NCI-H1048 (cell line): ENCODE measurements around the gene CCDC192.
A peak's percentile ranks its signal among the peaks of the same experiment; 100 is the strongest.
"Not testable (repeated sequence)": the region's sequence is repeated elsewhere in the genome, so short reads cannot be mapped to it uniquely, and the experiment has no call there.

ENCODE experiments used
- DNase-seq: peaks from one replicate; lab custom pipeline; 2025; lab: John Stamatoyannopoulos, UW

CCDC192 gene

DNA sequence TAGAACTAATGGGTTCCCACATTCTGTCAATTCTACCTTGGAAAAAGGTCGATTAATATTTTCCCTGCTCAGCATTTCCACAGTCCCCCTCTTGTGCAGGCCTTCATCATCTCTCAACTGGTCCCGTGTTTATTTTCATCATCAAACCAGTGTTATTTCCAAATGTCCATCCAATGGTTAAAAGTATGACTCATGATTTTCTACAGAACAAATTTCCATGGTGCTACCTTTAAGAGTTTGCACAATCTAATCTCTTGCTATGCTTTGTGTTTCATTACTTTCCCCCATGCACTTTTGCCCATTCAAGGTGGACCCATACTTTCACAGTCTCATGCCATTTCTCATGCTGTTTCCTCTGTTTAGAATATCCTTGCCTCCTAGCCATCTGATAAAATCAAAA is 143.7 kb downstream of the CCDC192 start:
- DNase-seq, result no peak

DNA sequence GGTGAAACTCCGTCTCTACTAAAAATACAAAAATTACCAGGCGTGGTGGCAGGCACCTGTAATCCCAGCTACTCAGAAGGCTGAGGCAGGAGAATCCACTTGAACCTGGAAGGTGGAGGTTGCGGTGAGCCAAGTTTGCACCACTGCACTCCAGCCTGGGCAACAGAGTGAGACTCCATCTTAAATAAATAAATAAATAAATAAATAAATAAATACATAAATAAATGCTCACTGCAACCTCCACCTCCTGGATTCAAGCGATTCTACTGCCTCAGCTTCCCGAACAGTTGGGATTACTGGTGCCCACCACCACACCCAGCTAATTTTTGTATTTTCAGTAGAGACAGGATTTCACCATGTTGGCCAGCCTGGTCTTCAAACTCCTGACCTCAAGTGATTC is 144.4 kb downstream of the CCDC192 start:
- not testable (repeated sequence) for DNase-seq

DNA sequence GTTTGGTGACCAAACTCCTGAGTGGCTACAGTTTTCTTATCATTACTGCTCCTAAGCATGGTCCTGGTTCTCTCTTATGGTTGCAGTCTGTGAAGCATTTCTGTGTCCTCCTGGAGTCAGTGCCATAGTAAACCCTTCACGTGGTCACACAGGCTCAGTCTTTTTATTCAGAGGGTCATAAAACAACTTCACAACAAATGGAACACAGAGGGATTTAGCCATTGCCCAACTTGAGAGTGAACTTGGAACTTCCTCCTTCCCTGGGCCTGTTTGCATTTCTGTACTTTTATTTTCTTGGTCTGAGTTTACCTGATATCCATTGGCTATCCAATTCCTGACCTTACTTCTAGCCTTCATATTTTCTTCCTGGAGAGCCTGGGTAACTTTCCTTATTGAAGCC is 144.9 kb downstream of the CCDC192 start:
- no peak for DNase-seq

DNA sequence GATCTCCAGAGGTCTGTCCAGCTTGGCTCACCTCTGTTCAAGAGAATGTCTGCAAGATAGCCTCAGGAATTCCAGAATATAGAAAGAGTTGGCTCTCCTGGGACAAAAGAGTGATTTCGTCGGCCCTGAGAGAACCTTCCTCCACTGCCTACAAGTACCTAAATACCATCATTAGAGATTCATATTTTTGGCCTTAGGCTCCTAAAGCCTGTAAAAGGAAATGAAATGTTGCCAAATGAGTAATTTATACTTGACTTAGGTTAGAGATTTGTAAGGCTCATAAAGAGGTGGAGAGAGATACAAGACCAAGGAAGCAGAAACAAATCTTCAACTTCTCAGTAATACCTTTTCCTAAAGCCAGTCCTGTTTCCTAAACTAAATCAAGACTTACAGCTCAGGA is 146.2 kb downstream of the CCDC192 start:
- no peak for DNase-seq

DNA sequence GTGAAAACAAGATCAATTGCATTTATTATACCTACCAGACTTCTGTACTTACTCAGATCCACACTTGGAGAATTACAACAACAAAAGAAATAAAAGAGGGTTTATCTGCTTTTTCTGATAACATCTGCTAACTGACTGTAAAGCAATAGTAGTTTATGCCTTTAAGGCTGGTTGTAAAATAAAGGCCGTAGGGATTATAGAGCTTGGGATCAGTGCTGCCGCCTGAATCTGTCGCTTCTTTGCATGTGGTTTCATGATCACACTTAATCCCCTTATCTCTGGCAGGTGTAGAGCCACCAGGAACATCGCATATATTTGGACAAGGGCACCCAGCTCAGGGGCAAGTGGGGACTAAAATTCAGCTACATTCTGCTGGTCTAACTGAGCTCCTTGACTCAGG is 146.7 kb downstream of the CCDC192 start:
- DNase-seq, result no peak

DNA sequence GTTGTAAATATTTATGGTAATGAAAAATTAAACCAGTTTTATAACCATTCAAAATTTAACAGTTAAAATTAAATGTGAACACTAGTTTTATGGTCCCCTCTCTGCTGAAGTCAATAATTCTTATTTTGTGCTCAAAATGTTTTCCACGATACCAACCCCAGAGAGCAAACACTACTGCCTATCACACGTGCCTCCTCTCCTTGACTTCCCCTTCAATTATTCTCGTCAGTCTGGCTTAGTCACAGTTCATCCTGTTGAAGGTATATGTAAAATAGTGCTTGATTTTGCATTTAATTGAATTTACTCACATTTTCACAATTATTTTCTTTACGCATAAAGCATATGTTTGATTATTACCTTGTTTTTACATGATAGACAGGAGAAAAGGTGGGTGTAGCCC is 148.8 kb downstream of the CCDC192 start:
- DNase-seq, result no peak

DNA sequence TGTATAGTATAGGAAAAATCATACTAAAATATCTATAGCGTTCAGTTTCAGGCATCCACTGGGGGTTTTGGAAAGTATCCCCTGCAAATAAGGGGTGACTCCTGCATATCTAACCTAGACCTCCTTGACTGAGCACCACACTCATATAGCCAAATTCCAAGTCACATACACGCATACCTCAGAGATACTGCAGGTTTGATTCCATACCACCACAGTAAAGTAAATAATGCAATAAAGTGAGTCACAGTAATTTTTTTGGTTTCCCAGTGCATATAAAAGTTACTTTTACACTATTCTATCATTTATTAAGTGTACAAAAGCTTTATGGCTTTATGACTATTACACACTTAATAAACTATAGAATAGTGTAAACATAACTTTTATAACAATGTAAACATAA is 151.3 kb downstream of the CCDC192 start:
- no peak for DNase-seq

DNA sequence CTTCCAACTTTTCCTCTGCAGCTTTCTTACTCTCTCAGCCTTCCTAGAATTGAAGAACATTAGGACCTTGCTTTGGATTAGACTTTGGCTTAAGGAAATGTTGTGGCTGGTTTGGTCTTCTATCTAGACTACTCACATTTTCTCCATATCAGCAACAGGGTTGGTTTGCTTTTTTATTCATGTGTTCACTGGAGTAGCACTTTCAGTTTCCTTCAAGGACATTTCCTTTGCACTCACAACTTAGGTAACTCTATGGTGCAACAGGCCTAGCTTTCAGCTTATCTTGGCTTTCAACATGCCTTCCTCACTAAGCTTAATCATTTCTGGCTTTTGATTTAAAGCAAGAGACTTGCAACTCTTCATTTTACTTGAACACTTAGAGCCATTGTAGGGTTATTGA is 153.1 kb downstream of the CCDC192 start:
- no peak for DNase-seq

DNA sequence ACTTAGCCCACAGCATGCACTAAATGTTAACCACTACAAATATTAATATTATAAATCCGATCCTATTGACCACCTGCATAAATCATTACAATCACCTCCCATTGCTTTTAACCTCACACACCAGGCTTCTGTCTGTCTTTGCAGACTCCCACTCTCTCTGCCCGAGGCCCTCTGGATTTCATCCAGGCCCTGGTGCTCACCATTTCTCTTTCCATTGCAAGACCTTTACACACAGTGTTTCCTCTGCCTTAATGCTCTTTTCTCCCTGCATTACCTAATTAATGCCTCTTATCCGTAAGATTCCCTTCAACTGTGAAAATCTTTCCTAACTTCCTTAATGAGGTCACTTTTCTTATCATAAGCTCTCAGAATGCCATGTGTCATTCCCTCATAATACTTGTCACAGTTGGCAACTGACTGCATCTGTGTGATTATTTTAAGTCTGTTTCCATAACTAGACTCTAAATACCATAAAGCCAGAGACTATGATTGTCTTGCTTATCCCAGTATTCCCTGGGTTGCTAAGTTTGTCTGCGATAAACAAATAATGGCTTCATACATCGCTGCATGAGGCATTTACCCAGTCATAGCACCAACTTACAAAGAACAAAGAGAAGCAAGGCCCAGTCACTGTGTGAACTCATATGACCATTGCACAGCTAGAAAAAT is 155.1 kb downstream of the CCDC192 start:
- DNase-seq, result no peak

DNA sequence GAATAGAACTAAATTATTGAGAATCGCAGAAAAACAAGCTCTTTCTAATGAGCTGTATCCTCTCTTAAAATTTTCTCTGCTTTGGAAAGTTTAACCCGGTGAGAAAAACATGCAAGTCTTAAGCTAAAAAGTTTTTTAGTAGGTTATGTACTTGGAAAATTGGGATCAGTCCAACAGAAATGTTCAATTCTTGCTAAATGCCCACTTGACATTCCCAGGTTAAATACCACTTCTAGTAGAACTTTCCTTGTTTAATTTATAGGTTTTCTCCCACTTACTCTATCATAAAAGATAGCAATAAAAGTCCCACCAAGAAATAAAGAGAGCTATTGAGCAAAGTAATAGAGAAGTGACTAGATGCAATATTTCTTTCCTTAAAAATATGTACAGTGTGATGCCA is 157.1 kb downstream of the CCDC192 start:
- no peak for DNase-seq

DNA sequence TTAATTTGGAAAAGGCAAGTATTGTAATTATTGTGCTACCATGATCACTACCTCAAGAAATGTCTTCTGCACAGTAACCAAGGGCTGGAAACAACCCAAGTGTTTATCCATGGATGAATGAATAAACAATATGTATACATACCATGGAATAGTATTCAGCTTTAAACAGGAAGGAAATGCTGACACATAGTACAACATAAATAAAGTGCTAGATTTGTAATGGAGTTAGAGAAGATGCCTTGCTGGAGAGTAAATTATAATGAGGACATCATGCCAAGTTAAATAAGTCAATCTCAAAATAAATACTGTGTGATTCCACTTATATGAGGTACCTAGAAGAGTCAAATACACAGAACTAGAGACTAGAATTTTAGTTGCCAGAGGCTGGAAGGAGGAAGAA is 160.0 kb downstream of the CCDC192 start:
- DNase-seq, result no peak

DNA sequence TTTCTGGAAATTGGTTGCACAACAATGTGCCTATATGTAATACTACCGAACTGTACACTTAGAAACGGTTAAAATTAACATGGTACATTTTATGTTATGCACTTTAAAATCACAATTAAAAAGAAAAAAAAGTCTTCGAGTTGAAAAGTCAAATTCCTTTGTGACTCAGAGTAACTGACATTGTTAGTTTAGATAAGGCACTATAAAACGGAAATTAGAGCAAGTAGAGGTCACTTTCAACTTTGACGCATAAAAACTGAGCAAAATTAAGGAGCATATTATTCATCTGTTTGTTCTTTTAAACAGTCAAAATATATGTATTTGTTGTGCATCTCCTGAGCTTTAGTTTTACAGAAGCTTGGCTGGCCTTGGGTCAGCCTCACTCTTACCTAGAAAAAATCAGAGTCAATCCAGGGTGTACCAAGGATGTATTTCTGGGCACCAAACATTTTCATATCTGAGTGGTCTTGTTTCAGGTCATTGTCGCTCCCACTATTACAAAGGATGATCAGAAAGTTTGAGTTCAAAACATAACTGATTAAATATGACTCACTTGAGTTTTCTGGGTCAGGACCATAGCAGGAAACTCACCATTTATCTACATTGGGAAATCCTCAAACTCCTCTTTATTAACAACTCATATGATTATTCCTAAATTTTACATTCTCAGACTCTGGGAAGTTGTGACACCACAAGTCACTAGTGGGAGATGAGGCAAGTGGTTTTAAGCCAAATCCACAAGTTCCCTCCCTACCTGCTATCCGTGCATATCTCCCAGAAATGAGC is 160.6 kb downstream of the CCDC192 start:
- no peak for DNase-seq

DNA sequence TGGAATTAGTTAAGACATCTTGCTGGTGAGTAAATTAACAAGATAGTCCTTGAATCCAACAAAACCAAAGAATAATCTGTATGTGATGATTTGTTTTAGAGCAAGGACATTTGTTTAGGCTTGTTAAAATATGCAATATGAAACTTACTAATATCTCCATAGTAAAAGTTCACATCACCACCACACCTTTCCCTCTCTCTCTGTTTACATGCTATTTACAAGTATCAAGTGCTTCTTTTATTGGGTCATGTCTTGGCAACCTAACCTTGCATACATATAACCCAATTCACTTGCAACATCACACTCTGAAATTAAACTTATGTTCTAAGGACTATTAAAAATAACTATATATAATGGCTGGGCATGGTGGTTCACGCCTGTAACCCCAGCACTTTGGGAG is 161.3 kb downstream of the CCDC192 start:
- DNase-seq, result no peak

DNA sequence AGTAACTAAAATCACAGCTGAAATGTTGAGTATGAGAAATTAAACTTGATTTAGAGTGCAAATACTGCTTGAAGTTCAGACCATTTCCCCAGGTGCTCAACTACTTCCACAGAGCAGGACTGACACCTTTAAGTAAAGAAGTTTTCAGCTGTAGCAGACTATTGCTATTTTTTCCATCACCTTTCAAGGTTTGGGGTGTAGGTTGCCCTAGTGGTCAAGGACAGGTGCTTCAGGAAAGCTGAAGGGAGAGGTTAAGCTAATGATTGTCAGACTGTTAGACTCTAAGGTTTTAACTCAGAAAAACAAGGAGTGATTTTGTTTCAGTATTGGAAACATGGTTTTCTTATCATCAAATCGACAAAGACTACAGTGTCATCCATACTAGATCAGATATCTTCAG is 162.1 kb downstream of the CCDC192 start:
- no peak for DNase-seq

DNA sequence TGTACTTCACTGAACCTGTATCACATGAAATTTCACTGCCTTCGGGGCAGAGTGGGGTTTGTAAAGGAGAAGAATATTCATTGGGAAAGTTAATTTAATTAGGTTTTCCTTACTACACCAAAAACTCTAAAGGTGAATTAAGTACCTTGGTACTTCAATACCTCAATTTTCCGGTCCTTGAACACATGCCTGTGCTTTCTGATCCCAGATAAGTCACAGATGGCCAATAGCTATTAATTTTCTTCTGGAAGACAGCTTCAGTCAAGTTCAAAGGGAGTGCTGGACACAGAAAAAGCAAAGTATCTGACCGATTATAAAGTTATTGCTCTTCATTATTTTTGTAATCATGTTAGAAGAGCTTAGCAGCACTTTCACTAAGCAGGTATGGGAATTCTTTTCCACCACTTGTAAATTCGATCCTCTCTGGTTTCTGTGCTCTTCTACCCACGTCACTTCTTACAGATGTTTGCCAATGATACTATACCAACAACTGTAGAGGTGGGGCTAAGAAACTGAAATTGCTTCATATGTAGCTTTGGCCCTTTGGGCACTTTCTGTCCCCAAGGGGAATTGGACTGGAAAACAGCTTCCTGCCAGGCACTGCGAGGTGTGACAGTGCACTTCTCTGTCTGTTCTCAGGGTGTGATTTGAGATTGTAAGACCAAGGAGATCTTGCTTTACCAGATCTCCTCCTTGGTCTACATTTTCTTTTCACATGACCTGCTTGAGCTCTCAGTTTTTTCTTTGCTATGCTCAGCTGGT is 164.0 kb downstream of the CCDC192 start:
- no peak for DNase-seq

DNA sequence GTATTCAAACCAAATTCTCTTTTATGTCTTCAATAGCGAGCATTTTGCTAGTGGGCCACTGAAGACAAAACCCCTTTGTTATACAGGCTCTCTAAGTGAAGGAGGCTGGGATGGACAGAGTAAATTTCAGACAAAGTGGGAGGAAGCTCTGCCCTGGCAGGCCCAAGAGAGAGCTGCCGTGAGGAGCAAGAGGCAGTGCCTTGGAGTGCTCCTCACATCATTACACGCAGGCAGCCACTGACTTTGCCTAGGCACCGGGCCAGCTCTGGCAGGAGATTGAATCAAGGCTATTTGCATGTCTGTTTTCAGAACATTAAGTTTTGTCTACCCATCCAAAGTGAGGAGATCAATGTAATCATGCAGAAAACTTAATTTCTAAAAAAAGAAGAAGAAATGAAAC is 167.7 kb downstream of the CCDC192 start:
- peak; percentile 56 for DNase-seq

DNA sequence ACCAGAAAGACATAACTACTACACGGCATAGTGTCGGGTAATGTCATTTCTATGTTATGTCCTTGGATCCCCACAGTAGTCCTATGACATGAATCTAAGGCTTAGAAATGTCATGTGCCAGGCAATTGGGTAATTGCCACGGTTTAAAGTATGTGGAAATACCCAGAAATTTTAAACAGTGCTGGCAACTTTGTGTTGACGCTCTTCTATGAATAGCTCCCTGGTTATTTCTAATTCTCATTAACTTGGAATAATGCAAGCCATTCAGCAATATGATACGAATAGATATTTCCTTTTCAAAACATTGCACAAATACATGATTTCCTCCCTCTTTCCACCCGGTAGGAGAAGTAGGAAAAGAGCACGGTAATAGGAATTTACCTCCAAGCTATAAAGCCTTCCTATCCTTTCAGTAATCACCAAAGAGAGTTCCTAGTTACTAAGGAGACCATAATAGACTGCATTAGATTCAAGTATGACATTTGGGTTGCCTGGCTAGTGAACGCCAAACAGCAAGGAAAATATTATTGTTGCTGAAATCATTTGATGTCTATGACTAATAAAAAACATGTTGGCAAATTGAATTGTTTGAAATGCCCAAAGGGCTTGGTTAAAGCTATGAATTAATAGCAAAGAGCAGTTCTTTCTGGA is 168.4 kb downstream of the CCDC192 start:
- no peak for DNase-seq

DNA sequence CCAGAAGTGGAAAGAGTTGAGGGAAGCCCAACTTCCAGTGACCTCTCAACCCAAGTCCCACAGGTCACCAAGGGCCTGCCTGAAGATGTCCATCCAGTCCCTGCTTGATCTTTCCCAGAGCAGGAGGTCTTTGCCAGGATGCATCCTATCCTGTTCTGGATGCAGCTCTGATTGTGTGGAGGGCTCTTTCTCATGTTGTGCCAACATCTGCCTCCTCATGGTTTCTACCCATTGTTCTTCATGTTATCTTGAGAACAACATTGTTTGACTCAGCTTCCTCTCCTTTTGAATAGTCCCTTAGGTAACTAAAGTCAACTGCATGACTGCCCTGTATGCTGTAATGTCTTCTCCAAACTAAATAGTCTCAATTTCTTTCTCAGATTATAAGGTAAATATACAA is 169.3 kb downstream of the CCDC192 start:
- DNase-seq, result no peak

DNA sequence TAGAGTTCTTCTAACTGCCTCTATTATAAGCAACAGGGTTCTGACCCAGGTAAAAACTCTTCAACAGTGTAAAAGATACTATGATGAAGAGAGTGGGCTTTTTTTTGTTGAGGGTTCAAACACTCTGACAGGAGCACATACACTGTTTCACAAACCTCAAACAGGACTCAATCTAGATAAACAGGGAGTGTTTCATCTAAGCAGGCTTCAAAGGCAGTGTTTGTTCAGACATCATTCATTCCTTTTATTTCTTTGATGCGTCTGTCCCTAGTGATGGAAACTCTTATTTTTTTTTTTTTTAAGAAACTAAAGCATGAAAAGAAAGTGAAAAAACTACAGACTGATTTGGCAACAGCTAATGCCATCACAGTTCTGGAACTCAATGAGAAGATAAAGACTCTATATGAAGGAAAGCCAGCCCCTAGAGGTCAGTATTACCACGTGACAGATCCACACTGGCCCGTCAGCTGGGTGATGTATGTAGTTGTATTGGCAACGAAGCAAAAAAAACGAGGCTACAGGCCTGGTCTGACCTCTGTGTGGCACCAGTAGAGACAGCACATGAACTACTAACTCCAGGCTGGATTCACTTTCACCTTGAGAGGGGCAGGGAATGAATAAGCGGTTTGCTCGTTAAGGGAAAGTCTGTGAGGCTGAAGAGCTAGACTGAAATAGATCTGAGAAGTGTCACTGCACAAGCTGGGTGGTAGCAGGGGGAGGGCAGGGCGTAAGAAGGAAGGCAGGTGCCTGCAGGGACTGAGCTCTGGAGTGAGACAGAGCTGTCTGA is 172.2 kb downstream of the CCDC192 start:
- no peak for DNase-seq

DNA sequence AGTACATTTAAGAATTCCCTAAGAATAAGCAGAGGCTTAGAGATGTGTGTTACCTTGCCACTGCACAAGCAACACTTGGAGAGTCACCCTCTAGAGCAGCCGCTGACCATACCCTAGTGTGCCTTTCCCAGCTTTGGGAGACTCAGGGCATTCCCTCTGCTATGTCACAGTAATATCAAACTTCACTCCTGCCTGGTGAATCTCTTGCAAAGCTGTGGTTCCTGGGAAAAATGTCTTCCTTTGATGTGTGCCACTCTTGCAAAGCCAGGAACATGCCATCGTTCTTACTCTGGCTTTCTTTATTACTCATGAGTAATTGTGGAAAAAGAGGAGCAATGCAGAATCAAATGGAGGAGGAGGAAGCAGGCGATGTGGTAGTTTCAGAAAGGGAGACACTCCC is 173.2 kb downstream of the CCDC192 start:
- no peak for DNase-seq

DNA sequence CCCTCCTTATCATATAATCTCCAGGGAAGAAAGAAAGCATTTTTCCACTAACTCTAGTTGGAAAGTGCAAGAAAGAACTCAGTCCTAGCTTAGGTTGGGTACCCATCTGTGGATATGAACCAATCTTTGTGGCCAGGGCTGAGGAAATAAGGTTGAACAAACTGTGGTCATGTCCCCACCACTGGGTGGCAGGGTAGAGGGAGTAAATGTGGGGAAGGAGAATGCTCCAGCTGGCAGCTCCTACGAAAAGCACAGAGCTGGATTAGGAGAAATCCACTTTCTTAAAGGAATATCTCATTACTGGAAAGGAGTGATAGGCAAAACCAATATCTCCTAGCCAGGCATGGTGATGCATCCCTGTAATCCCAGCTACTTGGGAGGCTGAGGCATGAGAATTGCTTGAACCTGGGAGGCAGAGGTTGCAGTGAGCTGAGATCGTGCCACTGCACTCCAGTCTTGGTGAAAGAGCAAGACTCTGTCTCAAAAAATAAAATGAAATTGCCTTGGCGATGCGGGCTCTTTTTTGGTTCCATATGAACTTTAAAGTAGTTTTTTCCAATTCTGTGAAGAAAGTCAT is 175.1 kb downstream of the CCDC192 start:
- DNase-seq, result no peak
